ENCODE data around the gene SLC25A36. TPM values are rescaled to one million over a fixed set of nuclear protein-coding genes. Genes with fewer than 3 reads are reported as not detected.
"Not testable (repeated sequence)": the region's sequence is repeated elsewhere in the genome, so short reads cannot be mapped to it uniquely, and the experiment has no call there.

The SLC25A36 gene
- total RNA-seq, 1 experiment from 2014 or later: 36.0 TPM

DNA sequence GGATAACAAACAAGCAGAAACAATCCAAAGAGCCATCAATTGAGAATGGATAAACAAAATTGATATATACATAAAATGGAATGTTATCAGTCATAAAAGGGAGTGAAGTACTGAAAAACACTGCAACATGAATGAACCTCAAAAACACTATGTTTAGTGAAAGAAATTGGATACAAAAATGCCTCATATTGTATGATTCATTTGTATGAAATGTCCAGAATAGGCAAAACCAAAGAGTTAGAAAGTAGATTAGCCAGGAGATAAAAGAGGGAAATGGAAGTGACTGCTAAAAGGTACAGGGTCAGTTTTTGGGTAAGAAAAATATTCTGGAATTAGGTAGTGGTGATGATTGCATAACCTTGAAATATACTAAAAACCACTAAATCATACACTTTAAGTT, 9.8 kb upstream of the SLC25A36 start:
- DNase-seq (ENCODE audit: low read depth): no peak

DNA sequence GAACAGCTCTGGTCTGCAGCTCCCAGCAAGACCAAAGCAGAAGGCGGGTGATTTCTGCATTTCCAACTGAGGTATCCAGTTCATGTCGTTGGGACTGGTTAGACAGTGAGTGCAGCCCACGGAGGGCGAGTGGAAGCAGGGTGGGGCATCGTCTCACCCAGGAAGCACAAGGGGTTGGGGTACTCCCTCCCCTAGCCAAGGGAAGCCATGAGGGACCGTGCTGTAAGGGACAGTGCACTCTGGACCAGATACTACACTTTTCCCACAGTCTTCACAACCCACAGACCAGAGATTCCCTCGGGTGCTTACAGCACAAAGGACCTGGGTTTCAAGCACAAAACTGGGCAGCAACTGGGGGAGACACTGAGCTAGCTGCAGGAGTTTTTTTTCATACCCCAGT, 8.5 kb upstream of the SLC25A36 start:
- no peak for DNase-seq (ENCODE audit: low read depth)

DNA sequence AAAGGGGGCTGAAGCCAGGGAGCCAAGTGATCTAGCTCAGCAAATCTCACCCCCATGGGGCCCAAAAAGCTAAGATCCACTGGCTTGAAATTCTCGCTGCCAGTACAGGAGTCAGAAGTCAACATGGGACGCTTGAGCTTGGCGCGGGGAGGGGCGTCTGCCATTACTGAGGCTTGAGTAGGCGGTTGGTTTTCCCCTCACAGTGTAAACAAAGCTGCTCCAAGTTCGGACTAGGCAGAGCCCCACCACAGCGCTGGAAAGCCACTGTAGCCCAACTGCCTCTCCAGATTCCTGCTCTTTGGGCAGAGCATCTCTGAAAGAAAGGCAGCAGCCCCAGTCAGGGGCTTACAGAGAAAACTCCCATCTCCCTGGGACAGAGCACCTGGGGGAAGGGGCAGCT, 8.1 kb upstream of the SLC25A36 start:
- no peak for DNase-seq (ENCODE audit: low read depth)

DNA sequence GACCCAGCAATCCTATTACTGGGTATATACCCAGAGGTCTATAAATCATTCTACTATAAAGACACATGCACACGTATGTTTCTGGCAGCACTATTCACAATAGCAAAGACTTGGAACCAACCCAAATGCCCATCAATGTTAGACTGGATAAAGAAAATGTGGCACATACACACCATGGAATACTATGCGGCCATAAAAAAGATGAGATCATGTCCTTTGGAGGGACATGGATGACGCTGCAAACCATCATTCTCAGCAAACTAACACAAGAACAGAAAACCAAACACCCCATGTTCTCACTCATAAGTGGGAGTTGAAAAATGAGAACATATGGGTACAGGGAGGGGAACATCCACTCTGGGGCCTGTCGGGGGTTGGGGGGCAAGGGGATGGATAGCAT, 2.3 kb upstream of the SLC25A36 start:
- not testable (repeated sequence) for DNase-seq (ENCODE audit: low read depth)

DNA sequence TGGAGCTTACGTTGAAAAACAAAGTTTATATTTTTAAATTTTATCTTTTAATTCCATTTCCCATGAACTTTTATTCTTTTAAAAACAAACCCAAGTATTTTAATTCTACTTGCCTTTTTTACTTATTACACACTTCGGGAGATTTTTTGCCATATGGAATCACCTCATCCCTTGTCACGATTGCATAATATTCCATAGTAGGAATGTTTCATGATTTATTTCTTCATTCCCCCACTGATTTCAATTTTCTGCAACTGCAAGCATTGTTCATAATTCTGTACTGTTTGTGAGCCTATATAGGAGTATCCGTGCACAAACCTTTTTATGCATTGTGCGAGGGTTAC, 574 bp upstream of the SLC25A36 start:
- DNase-seq (ENCODE audit: low read depth): no peak

DNA sequence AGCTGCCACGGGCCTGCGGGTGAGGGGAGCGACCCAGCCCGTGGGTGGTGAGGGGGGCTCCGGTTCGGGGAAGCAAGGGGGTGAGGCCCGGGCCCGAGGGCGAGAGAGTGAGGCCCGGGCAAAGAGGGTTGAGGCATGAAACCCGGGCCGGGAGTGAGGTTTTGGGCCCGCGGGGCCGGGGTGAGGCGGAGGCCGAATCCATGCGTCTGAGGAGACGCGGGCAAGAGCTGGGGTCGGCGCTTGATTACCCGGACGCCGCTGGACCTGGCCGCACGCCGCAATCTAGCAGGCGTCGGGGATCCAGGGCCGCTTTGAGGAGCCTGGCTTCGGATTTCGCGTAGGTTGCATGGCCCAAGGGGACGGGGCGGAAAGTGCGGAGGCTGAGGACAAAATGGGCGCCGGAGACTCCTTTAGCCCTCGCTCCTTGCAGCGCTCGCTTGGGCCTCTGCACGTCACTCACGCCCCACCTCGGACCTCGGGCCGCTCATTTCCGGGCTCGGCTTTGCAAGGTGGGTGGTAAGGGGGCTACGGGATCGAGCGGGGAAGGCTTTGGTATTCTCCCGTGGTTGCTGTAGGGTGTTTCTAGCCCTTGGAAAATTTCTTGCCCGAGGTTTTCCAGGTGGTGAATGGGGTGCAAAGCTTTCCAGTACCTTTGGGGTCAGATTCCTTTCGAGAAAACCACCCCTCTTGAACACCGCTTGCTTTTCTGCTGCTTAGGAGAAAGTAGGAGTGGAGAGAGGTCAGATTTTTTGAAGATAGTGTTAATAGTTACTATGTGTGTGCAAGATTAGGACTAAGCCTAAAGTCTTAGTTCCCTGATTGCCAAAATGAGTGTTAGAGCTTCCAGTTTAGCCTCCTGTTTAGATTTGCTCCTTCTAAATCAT, 827 bp downstream of the SLC25A36 start:
- peak; percentile 76 for DNase-seq (ENCODE audit: low read depth)

DNA sequence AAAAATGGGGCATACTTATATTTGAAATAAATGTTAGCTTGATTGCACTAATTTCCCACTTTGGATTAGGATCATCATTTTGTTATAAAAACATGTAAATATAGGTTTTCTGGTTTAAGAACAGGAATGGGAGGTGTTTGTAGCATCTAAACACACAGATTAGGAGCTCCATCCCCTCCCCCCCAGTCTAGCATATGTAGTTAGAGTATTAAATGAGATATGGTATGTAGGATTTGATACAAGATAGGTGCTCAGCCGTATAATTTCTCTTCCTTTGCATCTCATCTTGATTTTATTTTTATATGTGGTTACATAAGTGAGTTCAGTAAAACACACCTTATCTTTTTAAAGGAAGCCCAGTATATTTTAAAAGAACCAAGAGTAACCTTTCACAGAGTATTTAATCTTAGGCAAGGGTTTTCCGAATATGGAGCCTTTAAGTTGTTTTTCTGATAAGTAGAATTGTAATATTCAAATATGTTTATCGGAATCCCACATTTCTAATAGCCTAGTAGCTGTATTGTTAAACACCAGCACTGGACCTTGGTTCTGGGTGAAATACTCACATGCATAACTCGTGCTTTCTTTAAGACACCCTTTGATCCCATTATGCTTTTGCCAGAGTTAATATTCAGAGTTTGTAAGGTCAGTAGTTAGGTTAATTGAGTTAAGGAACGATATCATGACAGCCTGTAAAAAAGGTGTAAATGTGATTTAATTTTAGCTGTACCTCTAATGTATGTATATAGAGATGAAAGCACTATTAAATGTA, 2.3 kb downstream of the SLC25A36 start:
- no peak for DNase-seq (ENCODE audit: low read depth)

DNA sequence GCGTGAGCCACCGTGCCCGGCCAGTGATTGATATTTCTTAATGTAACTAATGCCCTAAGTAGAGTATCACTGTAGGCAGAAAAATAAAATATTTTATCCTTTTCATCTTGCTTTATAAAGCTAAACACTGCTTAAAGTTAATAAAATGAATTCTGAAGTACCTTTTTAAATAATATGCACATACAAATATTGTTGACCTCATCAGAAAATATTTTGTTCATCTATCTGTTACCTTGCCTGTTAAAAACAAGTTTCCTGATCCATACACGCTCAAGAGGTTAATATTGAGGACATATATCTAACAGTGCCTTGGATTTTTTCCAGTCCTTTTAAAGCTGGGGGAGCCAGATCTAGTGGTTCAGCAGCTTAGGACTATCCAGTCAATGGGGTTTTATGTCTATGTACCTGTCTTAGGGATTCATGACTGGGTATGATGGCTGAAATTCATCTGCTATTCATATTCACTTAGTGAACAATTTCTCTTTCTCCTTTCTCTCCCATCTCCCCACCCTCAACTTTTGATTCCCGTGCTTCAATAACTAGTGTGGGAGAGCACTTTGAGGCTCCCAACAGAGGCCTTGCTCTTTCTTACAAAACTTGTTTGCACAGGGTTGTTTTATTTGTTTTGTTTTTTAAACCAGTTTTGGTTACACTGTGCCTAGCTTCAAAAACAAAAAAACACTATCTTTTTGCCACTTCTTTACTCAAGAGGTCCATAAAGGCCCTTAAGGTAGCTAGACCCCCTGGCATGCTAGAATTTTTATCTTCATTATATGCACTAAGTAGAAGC, 7.0 kb downstream of the SLC25A36 start:
- no peak for DNase-seq (ENCODE audit: low read depth)

DNA sequence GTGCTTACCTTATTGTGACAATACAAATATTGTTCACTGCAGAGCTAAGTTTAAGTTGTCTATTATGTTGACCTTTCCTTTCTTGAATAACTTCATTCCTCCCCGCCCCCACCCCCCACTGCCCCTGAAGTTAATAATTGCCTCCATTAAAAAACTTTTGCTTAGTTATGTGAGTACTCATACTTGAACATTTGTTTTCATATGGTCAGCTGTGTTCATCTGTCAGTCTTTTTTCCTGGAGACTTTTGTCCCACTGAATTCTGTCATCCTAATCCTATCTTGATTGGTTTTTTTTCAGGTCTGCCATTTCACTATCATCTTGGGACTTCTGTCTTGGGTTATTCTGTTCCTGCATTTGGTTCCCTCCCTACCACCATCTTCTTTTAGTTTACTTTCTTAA, 8.5 kb downstream of the SLC25A36 start:
- no peak for DNase-seq (ENCODE audit: low read depth)

DNA sequence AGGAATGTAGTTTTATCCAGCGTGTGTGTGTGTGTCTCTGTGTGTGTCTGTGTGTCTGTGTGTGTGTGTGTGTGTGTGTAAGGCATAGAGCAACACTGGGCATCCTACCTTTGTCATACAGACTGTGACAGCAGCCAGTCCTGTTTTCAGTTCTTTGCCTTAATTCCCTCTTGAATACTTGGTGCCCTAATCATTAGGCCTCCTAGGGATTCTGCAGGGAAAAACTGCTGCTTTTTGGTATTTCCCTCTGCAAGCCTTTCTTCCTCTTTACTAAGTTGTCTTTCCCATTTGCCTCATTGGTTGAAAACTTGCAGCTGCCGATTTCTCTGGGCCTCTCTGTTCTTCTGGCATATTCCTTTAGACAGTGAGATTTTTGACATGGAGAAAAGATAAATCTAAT, 9.2 kb downstream of the SLC25A36 start:
- DNase-seq (ENCODE audit: low read depth): no peak

DNA sequence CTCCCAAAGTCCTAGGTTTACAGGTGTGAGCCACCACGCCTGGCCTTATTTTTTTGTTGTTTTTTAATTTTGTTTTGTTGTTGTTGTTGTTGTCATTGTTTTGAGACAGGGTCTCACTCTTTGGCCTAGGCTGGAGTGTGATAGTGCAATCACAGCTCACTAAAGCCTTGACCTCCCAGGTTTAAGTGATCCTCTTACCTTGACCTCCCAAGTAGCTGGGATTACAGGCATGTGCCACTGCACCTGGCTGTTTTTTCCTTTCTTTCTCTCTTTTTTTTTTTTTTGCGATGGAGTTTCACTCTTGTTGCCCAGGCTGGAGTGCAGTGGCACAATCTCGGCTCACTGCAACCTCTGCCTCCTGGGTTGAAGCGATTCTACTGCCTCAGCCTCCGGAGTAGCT, 10.1 kb downstream of the SLC25A36 start:
- not testable (repeated sequence) for DNase-seq (ENCODE audit: low read depth)

DNA sequence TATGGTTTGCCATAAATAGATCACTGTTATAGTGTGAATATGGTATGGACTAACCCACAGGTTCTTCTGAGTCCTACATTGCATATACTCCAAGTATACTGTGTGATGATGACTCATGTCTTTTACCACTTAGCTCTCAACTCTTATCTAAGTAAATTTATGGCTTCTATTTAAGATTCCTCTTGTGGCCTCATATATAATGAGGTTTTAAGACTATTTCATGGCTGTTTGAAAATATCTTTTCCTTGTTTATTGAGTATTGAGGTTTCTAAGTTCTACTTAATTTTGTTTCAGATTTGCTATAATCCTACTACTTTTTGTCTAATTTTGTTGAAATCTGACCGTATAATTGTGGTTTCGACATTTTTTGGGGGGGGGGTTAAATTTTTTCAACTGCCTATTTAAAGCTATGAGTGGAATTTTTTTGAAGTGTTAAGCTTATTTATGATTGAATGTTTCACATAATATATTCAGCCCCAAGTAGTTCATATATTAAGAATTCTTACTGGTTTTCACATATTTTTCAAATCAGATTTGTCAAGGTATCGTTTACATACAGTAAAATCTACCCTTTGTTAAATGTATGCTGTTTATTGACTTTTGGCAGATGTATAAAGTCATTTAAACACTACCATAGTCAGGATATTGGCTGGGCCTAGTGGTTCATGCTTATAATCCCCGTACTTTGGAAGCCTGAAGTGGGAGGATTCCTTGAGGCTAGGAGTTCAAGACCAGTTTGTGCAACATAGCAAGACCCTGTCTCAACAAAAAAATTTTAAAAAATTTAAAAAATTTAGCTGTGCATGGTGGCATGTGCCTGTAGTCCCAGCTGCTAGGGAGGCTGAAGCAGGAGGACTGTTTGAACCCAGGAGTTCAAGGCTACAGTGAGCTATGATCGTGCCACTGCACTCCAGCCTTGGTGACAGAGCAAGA, 11.7 kb downstream of the SLC25A36 start:
- DNase-seq (ENCODE audit: low read depth): peak; percentile 62

DNA sequence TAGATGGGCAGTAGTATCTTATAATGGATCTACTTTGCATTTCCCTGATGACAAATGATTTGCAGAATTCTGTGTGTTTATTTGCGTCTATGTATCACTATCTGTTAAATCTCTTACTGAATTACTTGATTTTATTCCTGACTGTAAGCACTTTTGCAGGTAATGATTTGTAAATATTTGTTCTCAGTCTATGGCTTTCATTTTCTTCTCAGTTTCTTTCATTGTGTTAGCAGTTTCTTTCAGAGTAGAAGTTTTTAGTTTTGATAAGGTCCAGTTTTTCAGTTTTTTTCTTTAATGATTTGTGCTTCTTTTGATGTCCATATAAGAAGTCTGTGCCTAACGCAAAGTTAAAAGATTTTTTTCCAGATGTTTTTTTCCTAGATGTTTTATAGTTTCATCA, 12.9 kb downstream of the SLC25A36 start:
- no peak for DNase-seq (ENCODE audit: low read depth)

DNA sequence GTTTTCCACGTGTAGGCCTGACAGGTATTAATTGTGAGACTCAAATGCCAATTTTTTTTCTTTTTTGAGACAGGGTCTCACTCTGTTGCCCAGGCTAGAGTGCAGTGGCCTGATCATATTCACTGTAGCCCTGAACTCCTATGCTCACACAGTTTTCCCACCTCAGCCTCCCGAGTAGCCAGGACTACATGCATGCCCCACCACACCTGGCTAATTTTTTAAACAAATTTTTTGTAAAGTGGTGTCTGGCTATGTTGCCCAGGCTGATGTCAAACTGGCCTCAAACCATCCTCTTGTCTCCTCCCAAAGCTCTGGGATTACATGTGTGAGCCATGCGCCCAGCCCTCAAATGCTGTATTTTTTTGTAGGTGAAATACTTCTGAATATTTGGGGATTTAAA, 14.0 kb downstream of the SLC25A36 start:
- DNase-seq (ENCODE audit: low read depth): no peak

DNA sequence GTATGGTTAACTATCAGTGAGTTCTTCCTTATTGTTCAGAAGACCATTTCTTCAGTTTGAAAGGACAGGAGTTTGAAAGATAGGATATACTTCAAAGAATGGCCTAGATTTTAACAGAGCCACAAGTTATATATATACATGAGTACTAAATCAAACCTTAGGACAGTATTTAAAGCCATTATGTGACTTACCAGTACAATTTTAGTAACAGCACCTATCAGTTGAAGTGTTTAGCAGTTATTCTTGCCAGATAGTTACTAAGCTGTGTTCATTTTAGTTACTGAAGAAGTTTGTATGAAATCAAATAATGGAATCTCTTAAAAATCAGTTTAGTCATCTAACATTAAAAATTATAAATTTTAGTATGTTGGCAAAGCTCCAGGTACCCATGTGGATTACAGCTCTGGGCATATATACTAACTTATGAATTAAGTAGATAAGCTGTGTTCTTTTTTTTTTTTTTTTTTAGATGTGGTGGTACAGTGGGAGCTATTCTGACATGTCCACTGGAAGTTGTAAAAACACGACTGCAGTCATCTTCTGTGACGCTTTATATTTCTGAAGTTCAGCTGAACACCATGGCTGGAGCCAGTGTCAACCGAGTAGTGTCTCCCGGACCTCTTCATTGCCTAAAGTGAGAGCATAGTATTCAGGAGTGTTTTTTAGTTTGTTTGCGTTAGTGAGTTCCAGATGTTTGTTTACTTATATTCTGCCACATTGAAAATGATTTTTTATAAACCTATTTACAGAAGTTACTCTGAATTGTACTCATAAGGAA, 14.6 kb downstream of the SLC25A36 start:
- DNase-seq (ENCODE audit: low read depth): no peak

DNA sequence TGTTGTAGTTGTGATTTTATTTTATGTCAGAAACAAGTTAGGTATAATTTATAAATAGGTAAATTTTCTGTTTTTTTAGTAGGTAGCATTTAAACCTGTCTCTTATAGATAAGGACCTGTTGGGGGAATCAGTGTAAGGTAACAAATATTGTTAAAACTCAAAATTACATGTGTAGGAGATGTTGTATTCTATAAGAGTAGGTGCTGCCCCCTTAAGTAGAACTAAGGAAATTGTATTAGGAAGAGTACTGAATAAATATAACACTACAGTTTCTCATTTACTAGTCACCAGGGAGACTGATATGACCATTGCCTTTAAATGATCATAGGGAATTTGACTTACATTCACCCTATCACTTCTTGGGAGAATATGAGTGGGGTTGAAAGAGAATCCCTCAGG, 31.2 kb downstream of the SLC25A36 start:
- DNase-seq (ENCODE audit: low read depth): no peak

DNA sequence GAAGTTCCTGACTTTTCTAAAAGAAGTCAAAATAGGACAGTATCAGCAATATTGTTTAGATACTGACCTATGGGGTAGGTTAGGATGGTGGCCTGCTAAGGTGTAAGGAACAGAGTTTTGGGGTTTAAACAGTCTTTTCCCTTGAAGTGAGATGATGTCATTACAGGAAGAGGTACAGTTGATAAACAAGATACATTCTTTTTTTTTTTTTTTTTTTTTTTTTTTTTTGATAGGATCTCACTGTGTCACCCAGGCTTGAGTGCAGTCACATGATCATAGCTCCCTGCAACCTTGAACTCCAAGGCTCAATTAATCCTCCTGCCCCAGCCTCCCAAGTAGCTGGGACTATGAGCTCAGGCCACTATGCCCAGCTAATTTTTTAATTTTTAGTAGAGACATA, 33.3 kb downstream of the SLC25A36 start:
- no peak for DNase-seq (ENCODE audit: low read depth)

DNA sequence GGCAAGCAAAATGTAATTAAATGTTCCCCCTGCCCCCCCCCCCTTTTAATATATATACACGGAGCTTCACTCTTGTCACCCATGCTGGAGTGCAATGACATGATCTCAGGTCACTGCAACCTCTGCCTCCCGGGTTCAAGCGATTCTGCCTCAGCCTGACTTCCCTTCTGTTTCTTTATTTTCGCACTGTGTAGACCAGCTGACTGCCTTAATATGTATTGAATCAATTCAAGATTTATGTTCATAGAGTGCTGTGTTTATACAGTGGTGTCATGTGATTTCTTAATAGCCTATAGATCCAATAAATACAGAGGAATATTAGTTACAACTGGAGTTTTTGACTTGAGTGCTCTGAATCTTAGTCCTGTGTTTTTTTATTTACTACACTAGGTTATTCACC, 39.0 kb downstream of the SLC25A36 start:
- DNase-seq (ENCODE audit: low read depth): no peak

DNA sequence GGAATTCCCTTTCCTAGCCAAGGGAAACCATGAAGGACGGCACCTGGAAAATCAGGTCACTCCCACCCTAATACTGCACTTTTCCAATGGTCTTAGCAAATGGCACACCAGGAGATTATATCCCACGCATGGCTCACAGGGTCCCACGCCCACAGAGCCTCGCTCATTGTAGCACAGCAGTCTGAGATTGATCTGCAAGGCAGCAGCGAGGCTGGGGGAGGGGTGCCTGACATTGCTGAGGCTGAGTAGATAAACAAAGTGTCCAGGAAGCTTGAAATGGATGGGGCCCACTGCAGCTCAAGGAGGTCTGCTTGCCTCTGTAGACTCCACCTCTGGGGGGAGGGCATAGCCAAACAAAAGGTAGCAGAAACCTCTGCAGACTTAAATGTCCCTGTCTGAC, 46.2 kb downstream of the SLC25A36 start:
- DNase-seq (ENCODE audit: low read depth): not testable (repeated sequence)

DNA sequence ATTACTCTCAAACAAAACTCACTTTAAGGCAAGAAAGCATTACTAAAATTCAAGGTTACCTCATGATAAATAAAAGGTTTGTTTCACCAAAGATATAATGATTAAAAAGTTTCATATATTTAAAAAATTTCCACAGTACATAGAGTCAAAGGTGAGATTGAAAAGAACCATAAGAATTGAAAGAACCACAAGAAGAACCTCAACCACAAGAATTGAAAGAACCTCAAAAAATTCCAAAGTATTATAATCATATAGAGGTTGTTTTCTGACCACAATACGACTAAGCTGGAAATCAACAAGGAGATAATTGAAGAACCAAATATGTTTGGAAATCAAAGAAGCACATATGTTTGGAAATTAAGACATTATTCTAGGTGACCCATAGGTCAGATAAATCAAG, 52.7 kb downstream of the SLC25A36 start:
- no peak for DNase-seq (ENCODE audit: low read depth)

DNA sequence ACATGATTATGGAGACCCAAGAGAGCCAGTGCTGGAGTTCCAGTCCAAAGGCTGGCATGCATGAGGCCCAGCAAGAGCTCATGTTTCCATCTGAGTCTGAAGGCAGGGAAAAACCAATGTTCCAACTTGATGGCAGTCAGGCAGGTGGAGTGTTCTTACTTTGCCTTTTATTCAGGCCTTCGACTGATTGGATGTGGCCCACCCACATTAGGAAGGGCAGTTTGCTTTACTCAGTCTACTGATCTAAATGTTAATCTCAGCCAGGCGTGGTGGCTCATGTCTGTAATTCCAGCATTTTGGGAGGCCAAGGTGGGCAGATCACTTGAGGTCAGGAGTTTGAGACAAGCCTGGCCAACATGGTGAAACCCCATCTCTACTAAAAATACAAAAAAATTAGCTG, 53.2 kb downstream of the SLC25A36 start:
- not testable (repeated sequence) for DNase-seq (ENCODE audit: low read depth)

All from Daoy (cell line).